Kidney epithelial cell (primary cell): ENCODE results near the gene PI3. TPM values are rescaled to one million over a fixed set of nuclear protein-coding genes. Genes with fewer than 3 reads are reported as not detected.
"Not testable (repeated sequence)": the region's sequence is repeated elsewhere in the genome, so short reads cannot be mapped to it uniquely, and the experiment has no call there.

Experiments
- DNase-seq: peaks from one replicate; pipeline ENCODE4 v3.0.0-alpha.2; 2010; ENCODE audit warnings: low read depth
- H3K27me3 ChIP-seq: 2 replicates; pipeline ENCODE4 v1.6.0; 2011; ENCODE audit warnings: low read length; ENCODE audit not compliant: control insufficient read depth, insufficient read depth
- H3K36me3 ChIP-seq: 2 replicates; pipeline ENCODE4 v1.5.1; 2011; ENCODE audit warnings: low read length; ENCODE audit not compliant: control insufficient read depth, insufficient read depth
- H3K4me3 ChIP-seq: 2 replicates; pipeline ENCODE4 v1.5.1; 2011; ENCODE audit warnings: low read depth, mild to moderate bottlenecking, control low read depth, low read length
- total RNA-seq: library from RNA; depleted of rRNA; stranded (reverse); fragments of >200 nt; gene quantifications from 2 replicates; pipeline ENCODE4 v1.2.3, GENCODE V29; 2015
- TF ChIP-seq, protein P1 (sequence below): IDR thresholded peaks from 2 replicates; pipeline ENCODE4 v1.5.1; 2011; ENCODE audit warnings: mild to moderate bottlenecking, moderate library complexity, low read length, control low read depth, inconsistent platforms; ENCODE audit not compliant: insufficient read depth, poor library complexity, severe bottlenecking

Gene PI3
- total RNA-seq, 1 donor from 2014 or later = not detected

DNA sequence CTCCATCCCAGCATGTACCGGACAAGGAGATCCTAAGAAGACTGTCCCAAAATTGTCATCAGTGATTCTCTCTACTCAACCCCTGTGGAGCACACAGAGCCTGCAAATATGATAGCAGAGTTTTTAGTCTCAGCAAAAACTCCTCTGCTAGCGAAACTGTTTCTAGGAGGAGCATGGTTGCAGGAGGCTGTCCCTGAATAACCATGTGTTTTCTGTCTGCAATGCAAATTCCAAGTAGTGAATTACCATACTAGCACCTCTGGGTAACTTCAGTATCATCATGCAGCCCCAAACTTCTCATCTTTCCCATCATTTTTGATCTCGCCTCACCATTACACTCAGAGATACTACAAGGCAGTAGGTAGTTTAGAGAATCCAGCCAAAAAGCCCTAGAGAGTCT is 25.6 kb upstream of the PI3 start:
- peaks cover 3% of the 10 kb centered on the region for H3K27me3 ChIP-seq
- H3K4me3 ChIP-seq = no peak overlapping the region
- H3K36me3 ChIP-seq = no peaks in the 10 kb centered on the region
- DNase-seq = no peak
- TF ChIP-seq, protein P1, sequence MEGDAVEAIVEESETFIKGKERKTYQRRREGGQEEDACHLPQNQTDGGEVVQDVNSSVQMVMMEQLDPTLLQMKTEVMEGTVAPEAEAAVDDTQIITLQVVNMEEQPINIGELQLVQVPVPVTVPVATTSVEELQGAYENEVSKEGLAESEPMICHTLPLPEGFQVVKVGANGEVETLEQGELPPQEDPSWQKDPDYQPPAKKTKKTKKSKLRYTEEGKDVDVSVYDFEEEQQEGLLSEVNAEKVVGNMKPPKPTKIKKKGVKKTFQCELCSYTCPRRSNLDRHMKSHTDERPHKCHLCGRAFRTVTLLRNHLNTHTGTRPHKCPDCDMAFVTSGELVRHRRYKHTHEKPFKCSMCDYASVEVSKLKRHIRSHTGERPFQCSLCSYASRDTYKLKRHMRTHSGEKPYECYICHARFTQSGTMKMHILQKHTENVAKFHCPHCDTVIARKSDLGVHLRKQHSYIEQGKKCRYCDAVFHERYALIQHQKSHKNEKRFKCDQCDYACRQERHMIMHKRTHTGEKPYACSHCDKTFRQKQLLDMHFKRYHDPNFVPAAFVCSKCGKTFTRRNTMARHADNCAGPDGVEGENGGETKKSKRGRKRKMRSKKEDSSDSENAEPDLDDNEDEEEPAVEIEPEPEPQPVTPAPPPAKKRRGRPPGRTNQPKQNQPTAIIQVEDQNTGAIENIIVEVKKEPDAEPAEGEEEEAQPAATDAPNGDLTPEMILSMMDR = no peak

- TF ChIP-seq, protein P1 = no peak
- no peak for DNase-seq
- Histone ChIP-seq H3K27me3 (peaks cover 3% of the 10 kb centered on the region), H3K36me3 (no peaks in the 10 kb centered on the region), H3K4me3 (no peak overlapping the region)
Observed at GRCh38 chr20:45152405-45152804, 22.3 kb upstream of the PI3 start.

- DNase-seq = no peak
- TF ChIP-seq, protein P1 = no peak
Observed at GRCh38 chr20:45153147-45153546, 21.6 kb upstream of the PI3 start.

GRCh38 chr20:45153752-45154151 is 20.9 kb upstream of the PI3 start:
- peaks cover 3% of the 10 kb centered on the region for H3K27me3 ChIP-seq
- H3K4me3 ChIP-seq = no peak overlapping the region
- DNase-seq = no peak
- TF ChIP-seq, protein P1 = no peak
- H3K36me3 ChIP-seq = no peaks in the 10 kb centered on the region

More at GRCh38 chr20:45153147-45153546, 21.6 kb upstream of the PI3 start:
- H3K4me3 ChIP-seq = no peak overlapping the region
- no peaks in the 10 kb centered on the region for H3K36me3 ChIP-seq
- peaks cover 3% of the 10 kb centered on the region for H3K27me3 ChIP-seq

GRCh38 chr20:45154183-45154582 is 20.5 kb upstream of the PI3 start:
- DNase-seq = no peak
- TF ChIP-seq, protein P1 = no peak
- Histone ChIP-seq H3K36me3 (no peaks in the 10 kb centered on the region), H3K4me3 (no peak overlapping the region), H3K27me3 (peaks cover 3% of the 10 kb centered on the region)

DNA sequence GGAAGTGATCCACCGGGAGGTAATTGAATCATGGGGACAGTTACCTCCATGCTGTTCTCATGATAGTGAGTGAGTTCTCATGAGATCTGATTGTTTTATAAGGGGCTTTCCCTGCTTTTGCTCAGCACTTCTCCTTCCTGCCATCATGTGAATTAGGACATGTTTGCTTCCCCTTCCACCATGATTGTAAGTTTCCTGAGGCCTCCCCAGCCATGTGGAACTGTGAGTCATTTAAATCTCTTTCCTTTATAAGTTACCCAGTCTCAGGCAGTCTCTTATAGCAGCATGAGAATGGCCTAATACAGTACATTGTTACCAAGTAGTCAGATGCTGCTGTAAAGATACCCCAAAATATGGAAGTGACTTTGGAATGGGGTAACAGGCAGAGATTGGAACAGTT is 19.9 kb upstream of the PI3 start:
- H3K36me3 ChIP-seq, H3K4me3 ChIP-seq, H3K27me3 ChIP-seq, DNase-seq: not testable (repeated sequence)

DNA sequence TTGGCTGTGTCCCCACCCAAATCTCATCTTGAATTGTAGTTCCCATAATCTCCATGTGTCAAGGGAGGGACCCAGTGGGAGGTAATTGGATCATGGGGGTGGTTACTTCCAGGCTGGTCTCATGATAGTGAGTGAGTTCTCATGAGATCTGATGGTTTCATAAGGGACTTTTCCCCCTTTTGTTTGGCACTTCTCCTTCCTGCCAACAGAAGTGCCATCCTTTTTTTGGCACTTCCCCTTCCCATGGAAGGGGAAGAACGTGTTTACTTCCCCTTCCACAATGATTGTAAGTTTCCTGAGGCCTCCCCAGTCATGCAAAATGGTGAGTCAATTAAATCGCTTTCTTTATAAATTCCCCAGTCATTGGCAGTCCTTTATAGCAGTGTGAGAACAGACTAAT is 18.0 kb upstream of the PI3 start:
- no peak for DNase-seq
- TF ChIP-seq, protein P1 = no peak

More for the DNA sequence above, 18.0 kb upstream of the PI3 start:
- Histone ChIP-seq H3K36me3 (no peaks in the 10 kb centered on the region), H3K27me3 (peaks cover 3% of the 10 kb centered on the region), H3K4me3 (no peak overlapping the region)
